Endothelial cell of umbilical vein (primary cell): ENCODE results near the gene DNAJC22. TPM values are rescaled to one million over a fixed set of nuclear protein-coding genes. Genes with fewer than 3 reads are reported as not detected.

Source experiments
- BruUV-seq: library from RNA; stranded (reverse); fragments of 400-500 nt; replicated peaks from 2 replicates; lab custom pipeline; 2021; lab: Mats Ljungman, UMichigan
- CTCF ChIA-PET: fragments of 300-600, 350-600 bp; sonication (Branson Sonifier 250); formaldehyde crosslinking; loops from one replicate; lab custom pipeline; 2021; ENCODE audit warnings: antibody characterized with exemption, inconsistent platforms; lab: Charles Lee
- POLR2A ChIA-PET: fragments of 300-600, 350-600 bp; sonication (Branson Sonifier 250); formaldehyde crosslinking; loops from one replicate; lab custom pipeline; 2021; ENCODE audit warnings: antibody characterized with exemption, inconsistent platforms; lab: Charles Lee
- DNase-seq: peaks from one replicate; pipeline ENCODE4 v3.0.0-alpha.2; 2011; ENCODE audit warnings: low read depth, low spot score
- FAIRE-seq: peaks from 2 replicates; lab custom pipeline; 2011; peaks lifted over from hg19 to GRCh38; lab: Jason Lieb, UNC
- H2AFZ ChIP-seq: 2 replicates; pipeline ENCODE4 v1.6.0; 2012; ENCODE audit warnings: low read depth, low read length, control low read depth, inconsistent platforms
- H3K27ac ChIP-seq: 2 replicates; pipeline ENCODE4 v1.5.1; 2011; ENCODE audit warnings: low read depth, mild to moderate bottlenecking, control low read depth, low read length, moderate library complexity; ENCODE audit not compliant: insufficient read depth
- H3K27me3 ChIP-seq, 2 experiments: 2 replicates each; pipeline versions ENCODE4 v1.6.0 to v1.6.1; 2011; ENCODE audit warnings: low read length in 2 of 2, mixed read lengths in 1 of 2; ENCODE audit not compliant: control insufficient read depth in 2 of 2, insufficient read depth in 2 of 2
- H3K36me3 ChIP-seq, 2 experiments: 2 replicates in 1 of 2; 3 replicates in 1 of 2; pipeline ENCODE4 v1.5.1; 2011; ENCODE audit warnings: low read length in 2 of 2, mild to moderate bottlenecking in 1 of 2, moderate library complexity in 1 of 2; ENCODE audit not compliant: control insufficient read depth in 2 of 2, insufficient read depth in 2 of 2; ENCODE audit errors: extremely low read depth in 1 of 2
- H3K4me1 ChIP-seq: 3 replicates; pipeline ENCODE4 v1.5.1; 2011; ENCODE audit warnings: mild to moderate bottlenecking, low read length; ENCODE audit not compliant: control insufficient read depth, insufficient read depth; ENCODE audit errors: extremely low read depth
- H3K4me2 ChIP-seq: 2 replicates; pipeline ENCODE4 v1.6.1; 2011; ENCODE audit warnings: low read length, control low read depth, mixed read lengths; ENCODE audit not compliant: insufficient read depth
- H3K4me3 ChIP-seq, 3 experiments: fragments of 200-600 bp in 1 of 3; sonication (generic), shearing (Covaris generic) in 1 of 3; replicated peaks in 1 of 3; 2 replicates each; pipeline ENCODE4 v1.5.1; 2011 to 2016; ENCODE audit warnings: control low read depth in 3 of 3, low read length in 3 of 3, mild to moderate bottlenecking in 2 of 3, inconsistent platforms in 1 of 3, low read depth in 1 of 3, moderate library complexity in 1 of 3; ENCODE audit not compliant: insufficient read depth in 1 of 3
- H3K79me2 ChIP-seq: 2 replicates; pipeline ENCODE4 v1.6.0; 2012; ENCODE audit warnings: low read length, inconsistent platforms; ENCODE audit not compliant: control insufficient read depth, insufficient read depth
- H3K9ac ChIP-seq: replicated peaks from 2 replicates; pipeline ENCODE3; 2011; ENCODE audit warnings: low read length, control low read depth; ENCODE audit not compliant: insufficient read depth; ENCODE audit errors: extremely low read depth
- H3K9me1 ChIP-seq: replicated peaks from 3 replicates; pipeline ENCODE4 v1.6.0; 2011; ENCODE audit warnings: mild to moderate bottlenecking, low read length; ENCODE audit not compliant: control insufficient read depth, insufficient read depth; ENCODE audit errors: extremely low read depth
- H3K9me3 ChIP-seq: replicated peaks from 2 replicates; pipeline ENCODE4 v1.5.1; 2012; ENCODE audit warnings: low read length, inconsistent platforms; ENCODE audit not compliant: control insufficient read depth, insufficient read depth
- H4K20me1 ChIP-seq: replicated peaks from 2 replicates; pipeline ENCODE3; 2011; ENCODE audit warnings: mild to moderate bottlenecking, low read length; ENCODE audit not compliant: control insufficient read depth, insufficient read depth; ENCODE audit errors: extremely low read depth
- CTCF ChIP-seq, 2 donors: IDR thresholded peaks; 1 replicate in 1 of 2; 2 replicates in 1 of 2; pipeline ENCODE4 v1.5.1; 2011; ENCODE audit warnings: low read length in 2 of 2, mild to moderate bottlenecking in 2 of 2, moderate library complexity in 2 of 2, control low read depth in 1 of 2, inconsistent platforms in 1 of 2, low read depth in 1 of 2; ENCODE audit not compliant: insufficient read depth in 1 of 2; ENCODE audit errors: extremely low read depth in 1 of 2
- EZH2 ChIP-seq: IDR thresholded peaks from 2 replicates; pipeline ENCODE4 v1.6.1; 2012; ENCODE audit warnings: borderline replicate concordance, low read depth, mild to moderate bottlenecking, moderate library complexity, low read length, inconsistent platforms; ENCODE audit not compliant: severe bottlenecking
- FOS ChIP-seq: IDR thresholded peaks from 2 replicates; pipeline ENCODE4 v1.6.1; 2011; ENCODE audit warnings: mild to moderate bottlenecking, low read length, moderate library complexity, borderline replicate concordance; ENCODE audit not compliant: insufficient read depth
- GATA2 ChIP-seq: IDR thresholded peaks from 2 replicates; pipeline ENCODE4 v1.7.0; 2011; ENCODE audit warnings: low read depth, mild to moderate bottlenecking, moderate library complexity, mixed read lengths, low read length; ENCODE audit not compliant: insufficient read length, insufficient read depth
- JUN ChIP-seq: IDR thresholded peaks from 2 replicates; pipeline ENCODE4 v1.6.1; 2011; ENCODE audit warnings: borderline replicate concordance, low read depth; ENCODE audit not compliant: insufficient read length, insufficient read depth
- MAX ChIP-seq: IDR thresholded peaks from 2 replicates; pipeline ENCODE4 v1.6.1; 2011; ENCODE audit not compliant: insufficient read depth, insufficient read length
- MYC ChIP-seq: IDR thresholded peaks from one replicate; pipeline ENCODE4 v1.6.1; 2011; ENCODE audit warnings: mild to moderate bottlenecking, low read depth, low read length
- POLR2A ChIP-seq: IDR thresholded peaks from 2 replicates; pipeline ENCODE4 v1.6.1; 2012; ENCODE audit warnings: low read depth, mild to moderate bottlenecking, control low read depth, low read length
- POLR2AphosphoS5 ChIP-seq: IDR thresholded peaks from 2 replicates; pipeline ENCODE4 v1.6.1; 2012; ENCODE audit warnings: low read depth, mild to moderate bottlenecking, control low read depth, low read length, moderate library complexity; ENCODE audit not compliant: insufficient read depth
- dilution Hi-C: fragments of 300-500 bp; cut with MboI; formaldehyde crosslinking; loops from one replicate; pipeline ENCODE4 v1.15.0; 2019; ENCODE audit warnings: low sequenced_read_pairs; ENCODE audit not compliant: extremely low pct_ligation_motif_present
- intact Hi-C: fragments of 100-400 bp; cut with micrococcal nuclease; formaldehyde crosslinking; loops from one replicate; pipeline ENCODE4 v1.10.0; 2022
- polyA plus RNA-seq, 4 experiments: library from polyadenylated mRNA; depleted of rRNA in 3 of 4; stranded (reverse) in 3 of 4; unstranded in 1 of 4; fragments of >200 nt; gene quantifications; 2 replicates each; pipeline versions ENCODE4 v1.2.1 to v1.2.3, GENCODE V29; 2011 to 2012; ENCODE audit warnings: missing spikeins in 1 of 4
- total RNA-seq: library from RNA; stranded (reverse); gene quantifications from 2 replicates; pipeline ENCODE4 v1.2.3, GENCODE V29; 2021

Gene DNAJC22
- total and polyA plus RNA-seq, 2 donors (not counting 3 experiments of a cell fraction or from before 2014, with no cell fraction given): 1.3 to 1.4 TPM

- H4K20me1 ChIP-seq: peaks cover 3% of the 10 kb centered on the region
- BruUV-seq: no TSS peak
Measured at GRCh38 chr12:49388682-49389386, 42.1 kb downstream of the DNAJC22 start.

More at GRCh38 chr12:49388682-49389386, 42.1 kb downstream of the DNAJC22 start:
- intact Hi-C loops (no loop called here), dilution Hi-C loops (no loop called here)
- TF ChIP-seq POLR2A (no peak), FOS (no peak), MAX (no peak), JUN (no peak), CTCF (IDR thresholded peaks at IDR 0.05; ENCODE audit: extremely low read depth in 1 of 2, insufficient read depth in 1 of 2, low read depth in 1 of 2, low read length in 2 of 2) (no peak), EZH2 (no peak), GATA2 (no peak), POLR2AphosphoS5 (no peak), MYC (no peak)
- Histone ChIP-seq H3K9me1 (no peaks in the 10 kb centered on the region), H2AFZ (no peak overlapping the region), H3K4me2 (no peak overlapping the region), H3K79me2 (peaks cover 97% of the 10 kb centered on the region), H3K9ac (no peak overlapping the region), H3K36me3 (no peaks in the 10 kb centered on the region), H3K4me3 (no peak overlapping the region), H3K9me3 (no peaks in the 10 kb centered on the region), H3K27ac (no peak overlapping the region), H3K27me3 (no peaks in the 10 kb centered on the region), H3K4me1 (peaks cover 11% of the 10 kb centered on the region)
- FAIRE-seq: no peak
- ChIA-PET CTCF (interaction anchor here (1.1 to 1.7 kb wide), 4 partner anchors 11 to 125 kb away, joined by 3 to 4 read pairs (median 4); no protein-coding TSS in a partner anchor), POLR2A (no interaction called here)
- no peak for DNase-seq
